Brain microvascular endothelial cell (primary cell): ENCODE results near the gene CHST13.

Experiments
- DNase-seq: peaks from one replicate; pipeline ENCODE4 v3.0.0-alpha.2; 2020
- H3K27ac ChIP-seq: fragments of 250-450 bp; sonication (Bioruptor Pico); 2 replicates; pipeline ENCODE4 v1.5.1; 2020; ENCODE audit warnings: mild to moderate bottlenecking, moderate library complexity
- H3K27me3 ChIP-seq: fragments of 250-450 bp; sonication (Bioruptor Pico); replicated peaks from 2 replicates; pipeline ENCODE4 v1.5.1; 2020; ENCODE audit warnings: mild to moderate bottlenecking
- H3K36me3 ChIP-seq: fragments of 250-450 bp; sonication (Bioruptor Pico); replicated peaks from 2 replicates; pipeline ENCODE4 v1.5.1; 2020; ENCODE audit warnings: mild to moderate bottlenecking
- H3K4me3 ChIP-seq: 2 replicates; pipeline ENCODE4 v1.5.1; 2011; ENCODE audit warnings: low read depth, mild to moderate bottlenecking, control low read depth, low read length, moderate library complexity
- CTCF ChIP-seq: IDR thresholded peaks from 2 replicates; pipeline ENCODE4 v1.5.1; 2011; ENCODE audit warnings: low read depth, mild to moderate bottlenecking, moderate library complexity, low read length, control low read depth, inconsistent platforms; ENCODE audit errors: missing control alignments
- in situ Hi-C: cut with HindIII; loops from 2 replicates; pipeline ENCODE4 v1.10.0; 2017; ENCODE audit warnings: low sequenced_read_pairs, low pct_ligation_motif_present

Gene CHST13

GRCh38 chr3:126517291-126517951, 6.5 kb upstream of the CHST13 start, which contains the start of gene UROC1:
Gene UROC1 (minus strand): TSS chr3:126517773. CDS start chr3:126517719, 54 bp downstream.
- Histone ChIP-seq H3K27me3 (no peaks in the 10 kb centered on the region), H3K36me3 (no peaks in the 10 kb centered on the region), H3K4me3 (no peak within 1 kb of the TSS), H3K27ac (no peak within 1 kb of the TSS)
- DNase-seq, result no peak
- in situ Hi-C loops, result no loop called here
- no peak for TF ChIP-seq CTCF

DNA sequence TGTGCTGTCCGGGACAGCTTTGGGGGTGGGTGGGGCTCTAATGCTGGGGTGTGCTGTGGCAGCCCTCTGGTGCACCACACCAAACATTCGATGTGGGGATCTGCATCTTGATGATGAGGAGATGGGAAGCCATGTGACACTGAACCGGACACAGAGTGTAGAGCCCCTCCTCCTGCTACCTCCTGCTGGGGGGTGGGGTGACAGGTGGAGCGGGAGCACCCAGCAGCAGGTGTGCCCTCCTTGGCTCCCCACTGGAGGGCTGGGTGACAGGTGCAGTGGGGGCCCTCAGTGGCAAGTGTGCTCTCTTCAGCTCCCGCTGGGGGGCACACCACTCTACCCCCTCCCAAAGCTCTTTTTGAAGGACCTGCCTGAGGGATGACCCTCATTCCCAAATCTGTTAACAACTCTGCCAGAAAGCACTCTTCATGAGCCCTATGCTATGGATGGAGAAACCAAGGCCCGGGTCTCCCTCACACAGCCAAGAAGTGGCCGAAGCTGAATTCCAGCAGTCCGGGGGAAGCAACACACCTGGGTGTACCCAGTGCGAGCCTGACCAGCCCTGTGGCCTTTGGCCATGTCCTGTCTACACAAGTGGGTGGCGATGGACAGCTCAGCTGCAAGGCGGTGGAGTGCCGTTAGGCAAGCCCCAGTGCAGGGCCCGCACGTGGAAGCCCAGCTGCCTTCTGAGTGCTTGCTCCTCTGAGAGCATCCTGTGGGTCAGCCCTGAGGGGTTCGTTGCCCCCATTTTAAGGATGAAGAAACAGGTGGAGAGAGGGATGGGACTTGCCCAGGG, 5.8 kb upstream of the CHST13 start:
- no peak for TF ChIP-seq CTCF
- H3K36me3 ChIP-seq, result no peaks in the 10 kb centered on the region
- no peaks in the 10 kb centered on the region for H3K27me3 ChIP-seq
- in situ Hi-C loops, result no loop called here
- DNase-seq, result no peak
- no peak overlapping the region for H3K27ac ChIP-seq
- H3K4me3 ChIP-seq, result no peak overlapping the region

DNA sequence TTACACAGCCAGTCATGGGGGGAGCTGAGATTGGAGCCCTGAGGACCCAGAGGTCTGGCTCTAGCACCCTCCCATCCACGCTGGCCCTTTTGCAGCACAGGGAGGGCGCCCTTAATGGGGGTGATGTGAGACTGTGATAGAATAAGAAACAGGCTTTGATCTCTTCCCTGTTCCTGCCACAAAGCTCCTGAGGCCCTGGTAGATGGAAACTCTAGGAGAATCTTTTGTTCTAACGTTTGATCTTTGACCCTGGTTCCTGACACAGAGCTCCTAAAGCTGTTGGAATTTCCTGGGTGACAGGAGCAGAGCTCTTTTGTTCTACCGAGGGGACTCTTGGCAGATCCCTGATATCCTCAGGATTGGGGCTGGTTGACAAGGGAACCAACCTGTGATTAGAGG, 5.2 kb upstream of the CHST13 start:
- no peak overlapping the region for H3K4me3 ChIP-seq

GRCh38 chr3:126519506-126520455, 4.2 kb upstream of the CHST13 start:
- no peak for DNase-seq
- in situ Hi-C loops, result no loop called here
- H3K36me3 ChIP-seq, result no peaks in the 10 kb centered on the region
- TF ChIP-seq CTCF, result no peak
- H3K27me3 ChIP-seq, result peaks cover 11% of the 10 kb centered on the region
- no peak overlapping the region for H3K27ac ChIP-seq
- no peak overlapping the region for H3K4me3 ChIP-seq

More for the DNA sequence above, 5.2 kb upstream of the CHST13 start:
- in situ Hi-C loops, result no loop called here
- no peak for TF ChIP-seq CTCF
- no peak for DNase-seq
- Histone ChIP-seq H3K27me3 (peaks cover 3% of the 10 kb centered on the region), H3K27ac (no peak overlapping the region), H3K36me3 (no peaks in the 10 kb centered on the region)

GRCh38 chr3:126521122-126521891, 2.6 kb upstream of the CHST13 start:
- in situ Hi-C loops, result no loop called here
- Histone ChIP-seq H3K4me3 (no peak overlapping the region), H3K27ac (no peak overlapping the region), H3K36me3 (no peaks in the 10 kb centered on the region), H3K27me3 (peaks cover 13% of the 10 kb centered on the region)
- no peak for DNase-seq
- TF ChIP-seq CTCF, result no peak
